ENCODE data around the gene OVAAL. TPM values are rescaled to one million over a fixed set of nuclear protein-coding genes. Genes with fewer than 3 reads are reported as not detected.

OVAAL gene
- total RNA-seq, 2 experiments from 2014 or later = not detected

GRCh38 chr1:180562640-180563025 lies 3.9 kb downstream of the OVAAL start:
- Mint-ChIP-seq H3K27ac (no peak overlapping the region), H3K9me3 (ENCODE audit: insufficient read depth) (no peaks in the 10 kb centered on the region), H3K27me3 (ENCODE audit: low read depth) (peaks cover 33% of the 10 kb centered on the region), H3K4me1 (ENCODE audit: low read depth) (no peaks in the 10 kb centered on the region), H3K36me3 (ENCODE audit: low read depth) (no peaks in the 10 kb centered on the region), H3K4me3 (no peak overlapping the region)
- DNase-seq = no peak
- ChIA-PET POLR2A (no interaction called here), CTCF (no interaction called here)
- no peak for ATAC-seq

- Mint-ChIP-seq H3K9me3 (ENCODE audit: insufficient read depth) (no peaks in the 10 kb centered on the region), H3K27me3 (ENCODE audit: low read depth) (peaks cover 36% of the 10 kb centered on the region), H3K4me3 (no peak overlapping the region), H3K27ac (no peak overlapping the region), H3K36me3 (ENCODE audit: low read depth) (no peaks in the 10 kb centered on the region), H3K4me1 (ENCODE audit: low read depth) (no peaks in the 10 kb centered on the region)
- POLR2A ChIA-PET = no interaction called here
- ATAC-seq (no peak), DNase-seq (no peak)
- CTCF ChIA-PET = no interaction called here
Measured at GRCh38 chr1:180563026-180563827, 4.5 kb downstream of the OVAAL start.

- DNase-seq (no peak), ATAC-seq (no peak)
- POLR2A ChIA-PET = no interaction called here
- no peak overlapping the region for H3K27ac Mint-ChIP-seq
- no peaks in the 10 kb centered on the region for H3K4me1 Mint-ChIP-seq (ENCODE audit: low read depth)
- H3K4me3 Mint-ChIP-seq = no peak overlapping the region
- H3K27me3 Mint-ChIP-seq (ENCODE audit: low read depth) = peaks cover 33% of the 10 kb centered on the region
- CTCF ChIA-PET = no interaction called here
- H3K9me3 Mint-ChIP-seq (ENCODE audit: insufficient read depth) = no peaks in the 10 kb centered on the region
- H3K36me3 Mint-ChIP-seq (ENCODE audit: low read depth) = no peaks in the 10 kb centered on the region
Measured at GRCh38 chr1:180565121-180565871, 6.5 kb downstream of the OVAAL start.

- DNase-seq (no peak), ATAC-seq (no peak)
- H3K27ac Mint-ChIP-seq = no peak overlapping the region
- H3K9me3 Mint-ChIP-seq (ENCODE audit: insufficient read depth) = no peaks in the 10 kb centered on the region
- H3K27me3 Mint-ChIP-seq (ENCODE audit: low read depth) = peaks cover 36% of the 10 kb centered on the region
- H3K4me1 Mint-ChIP-seq (ENCODE audit: low read depth) = no peaks in the 10 kb centered on the region
- CTCF ChIA-PET = no interaction called here
- no peak overlapping the region for H3K4me3 Mint-ChIP-seq
- H3K36me3 Mint-ChIP-seq (ENCODE audit: low read depth) = no peaks in the 10 kb centered on the region
- POLR2A ChIA-PET = no interaction called here
Measured at GRCh38 chr1:180566026-180566425, 7.3 kb downstream of the OVAAL start.

- ChIA-PET CTCF (no interaction called here), POLR2A (no interaction called here)
- H3K27ac Mint-ChIP-seq = no peak overlapping the region
- H3K4me1 Mint-ChIP-seq (ENCODE audit: low read depth) = peaks cover 3% of the 10 kb centered on the region
- DNase-seq (no peak), ATAC-seq (no peak)
- H3K36me3 Mint-ChIP-seq (ENCODE audit: low read depth) = no peaks in the 10 kb centered on the region
- no peak overlapping the region for H3K4me3 Mint-ChIP-seq
- H3K27me3 Mint-ChIP-seq (ENCODE audit: low read depth) = peaks cover 34% of the 10 kb centered on the region
- H3K9me3 Mint-ChIP-seq (ENCODE audit: insufficient read depth) = no peaks in the 10 kb centered on the region
Measured at GRCh38 chr1:180566495-180566894, 7.7 kb downstream of the OVAAL start.

GRCh38 chr1:180567654-180568053 lies 8.9 kb downstream of the OVAAL start:
- no peaks in the 10 kb centered on the region for H3K9me3 Mint-ChIP-seq (ENCODE audit: insufficient read depth)
- POLR2A ChIA-PET = no interaction called here
- H3K27ac Mint-ChIP-seq = no peak overlapping the region
- peaks cover 34% of the 10 kb centered on the region for H3K27me3 Mint-ChIP-seq (ENCODE audit: low read depth)
- H3K4me3 Mint-ChIP-seq = no peak overlapping the region
- no peak for ATAC-seq
- DNase-seq = no peak
- no peaks in the 10 kb centered on the region for H3K36me3 Mint-ChIP-seq (ENCODE audit: low read depth)
- CTCF ChIA-PET = no interaction called here
- peaks cover 5% of the 10 kb centered on the region for H3K4me1 Mint-ChIP-seq (ENCODE audit: low read depth)

- peaks cover 5% of the 10 kb centered on the region for H3K4me1 Mint-ChIP-seq (ENCODE audit: low read depth)
- H3K4me3 Mint-ChIP-seq = no peak overlapping the region
- ATAC-seq = no peak
- no peak for DNase-seq
- no peaks in the 10 kb centered on the region for H3K9me3 Mint-ChIP-seq (ENCODE audit: insufficient read depth)
- no peaks in the 10 kb centered on the region for H3K36me3 Mint-ChIP-seq (ENCODE audit: low read depth)
- ChIA-PET CTCF (no interaction called here), POLR2A (no interaction called here)
- peaks cover 34% of the 10 kb centered on the region for H3K27me3 Mint-ChIP-seq (ENCODE audit: low read depth)
- H3K27ac Mint-ChIP-seq = no peak overlapping the region
Measured at GRCh38 chr1:180568184-180568583, 9.4 kb downstream of the OVAAL start.

- H3K27me3 Mint-ChIP-seq (ENCODE audit: low read depth) = peaks cover 25% of the 10 kb centered on the region
- DNase-seq (no peak), ATAC-seq (no peak)
- H3K36me3 Mint-ChIP-seq (ENCODE audit: low read depth) = no peaks in the 10 kb centered on the region
- ChIA-PET POLR2A (no interaction called here), CTCF (no interaction called here)
- no peak overlapping the region for H3K4me3 Mint-ChIP-seq
- H3K9me3 Mint-ChIP-seq (ENCODE audit: insufficient read depth) = no peaks in the 10 kb centered on the region
- H3K4me1 Mint-ChIP-seq (ENCODE audit: low read depth) = peaks cover 5% of the 10 kb centered on the region
- H3K27ac Mint-ChIP-seq = no peak overlapping the region
Measured at GRCh38 chr1:180571060-180571831, 12.5 kb downstream of the OVAAL start.

- Mint-ChIP-seq H3K4me1 (ENCODE audit: low read depth) (peaks cover 5% of the 10 kb centered on the region), H3K9me3 (ENCODE audit: insufficient read depth) (no peaks in the 10 kb centered on the region), H3K4me3 (no peak overlapping the region), H3K27ac (no peak overlapping the region), H3K27me3 (ENCODE audit: low read depth) (peaks cover 25% of the 10 kb centered on the region), H3K36me3 (ENCODE audit: low read depth) (no peaks in the 10 kb centered on the region)
- POLR2A ChIA-PET = no interaction called here
- peak; percentile 27 for ATAC-seq
- no peak for DNase-seq
- CTCF ChIA-PET = no interaction called here
Measured at GRCh38 chr1:180571832-180572636, 13.3 kb downstream of the OVAAL start.

- ChIA-PET POLR2A (no interaction called here), CTCF (no interaction called here)
- DNase-seq (no peak), ATAC-seq (no peak)
- Mint-ChIP-seq H3K36me3 (ENCODE audit: low read depth) (no peaks in the 10 kb centered on the region), H3K9me3 (ENCODE audit: insufficient read depth) (no peaks in the 10 kb centered on the region), H3K4me3 (no peak overlapping the region), H3K27me3 (ENCODE audit: low read depth) (peaks cover 20% of the 10 kb centered on the region), H3K4me1 (ENCODE audit: low read depth) (peaks cover 5% of the 10 kb centered on the region), H3K27ac (no peak overlapping the region)
Measured at GRCh38 chr1:180572760-180573159, 14.0 kb downstream of the OVAAL start.

- Mint-ChIP-seq H3K9me3 (ENCODE audit: insufficient read depth) (no peaks in the 10 kb centered on the region), H3K4me1 (ENCODE audit: low read depth) (peaks cover 5% of the 10 kb centered on the region), H3K27me3 (ENCODE audit: low read depth) (peaks cover 16% of the 10 kb centered on the region), H3K36me3 (ENCODE audit: low read depth) (no peaks in the 10 kb centered on the region), H3K4me3 (no peak overlapping the region), H3K27ac (no peak overlapping the region)
- ATAC-seq (no peak), DNase-seq (no peak)
- ChIA-PET POLR2A (no interaction called here), CTCF (no interaction called here)
Measured at GRCh38 chr1:180574031-180574713, 15.4 kb downstream of the OVAAL start.
